HG02588 (cell line): ENCODE data around the gene ALOX5AP.

Experiments
- ATAC-seq: cut with Tn5 transposase; IDR thresholded peaks from one replicate; pipeline ENCODE4 v1.9.1; 2021; ENCODE audit warnings: mild to moderate bottlenecking, moderate library complexity; ENCODE audit not compliant: unreplicated experiment

ALOX5AP gene

GRCh38 chr13:30714629-30715371 lies 20.5 kb upstream of the ALOX5AP start:
- ATAC-seq, result no peak

DNA sequence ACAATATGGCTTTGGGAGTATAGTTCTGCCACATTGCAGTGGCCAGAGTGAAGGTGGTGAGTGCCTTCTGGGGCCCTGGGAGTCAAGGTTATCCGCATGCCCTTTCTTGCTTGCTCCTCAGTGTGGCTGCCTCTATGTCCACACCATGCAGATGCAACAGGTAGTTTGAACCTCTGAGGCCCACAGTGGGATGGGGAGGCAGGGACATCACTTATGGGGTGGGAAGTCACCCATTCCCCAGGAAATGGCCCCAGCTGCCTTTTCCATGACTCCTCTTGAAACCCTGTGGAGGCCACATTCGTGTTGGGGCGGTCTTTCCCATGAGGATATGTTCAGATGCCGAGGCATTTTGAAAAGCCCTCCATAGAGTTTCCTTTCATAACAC lies 20.0 kb upstream of the ALOX5AP start:
- no peak for ATAC-seq

DNA sequence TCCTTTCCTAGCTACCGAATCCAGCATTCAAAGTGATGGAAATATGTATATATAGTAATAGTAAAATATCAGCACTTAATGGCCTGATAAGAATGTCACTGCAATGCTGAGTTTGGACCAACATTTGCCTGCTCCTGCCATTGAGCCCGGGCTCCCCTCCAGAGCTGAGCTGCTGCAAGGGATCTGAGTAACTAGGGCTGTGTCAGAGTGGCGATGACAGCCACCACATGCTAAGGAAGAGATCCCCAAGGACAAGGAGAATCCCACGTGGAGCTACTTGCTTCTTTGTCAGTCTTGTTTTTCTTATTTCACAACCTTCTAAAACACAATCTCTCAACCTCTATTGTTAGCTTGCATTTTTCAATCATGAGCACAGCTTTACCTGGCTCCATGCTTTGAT lies 19.5 kb upstream of the ALOX5AP start:
- no peak for ATAC-seq

DNA sequence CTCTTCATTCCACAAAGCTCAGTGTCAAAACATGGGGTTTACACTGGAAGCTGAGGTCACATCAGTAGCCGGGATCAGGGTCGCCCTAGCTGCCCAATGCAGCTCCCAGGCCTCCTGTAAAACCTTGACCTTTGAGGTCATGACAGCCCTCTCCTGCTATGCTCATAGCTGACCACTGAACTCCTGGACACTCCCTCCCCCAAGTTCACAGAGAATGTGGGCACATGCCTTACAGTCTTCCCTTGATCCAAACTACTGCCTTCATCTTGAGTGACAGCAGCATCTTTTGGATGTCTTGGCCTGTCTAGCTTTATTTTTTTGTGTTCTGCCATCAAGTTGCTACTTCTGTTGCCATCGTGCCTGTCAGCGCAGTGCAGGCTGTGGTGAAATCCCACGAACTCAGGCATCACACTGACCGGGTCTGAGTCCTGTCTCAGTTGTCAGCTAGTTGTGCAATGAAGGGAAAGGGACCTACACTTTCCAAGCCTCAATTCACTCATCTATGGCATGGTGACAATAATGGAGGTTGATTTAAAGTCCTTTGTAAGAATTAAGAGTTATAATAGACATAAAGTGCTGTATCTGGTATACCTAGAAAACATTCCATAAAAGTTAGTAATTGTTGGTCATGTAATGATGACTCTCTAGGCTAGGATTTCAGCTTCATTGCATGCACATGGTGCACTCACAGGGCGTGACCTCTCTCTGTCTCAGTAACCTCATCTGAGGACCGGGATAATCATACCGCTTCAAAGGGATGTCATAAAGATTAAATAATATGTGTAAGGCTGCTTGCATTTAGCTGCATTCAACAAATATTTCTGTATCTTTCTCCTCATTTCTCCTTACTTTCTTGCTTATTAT lies 16.4 kb upstream of the ALOX5AP start:
- ATAC-seq, result no peak

- no peak for ATAC-seq
Measured at GRCh38 chr13:30719525-30719914, 15.8 kb upstream of the ALOX5AP start.

GRCh38 chr13:30720172-30720869 lies 15.0 kb upstream of the ALOX5AP start:
- peak; percentile 61 for ATAC-seq

DNA sequence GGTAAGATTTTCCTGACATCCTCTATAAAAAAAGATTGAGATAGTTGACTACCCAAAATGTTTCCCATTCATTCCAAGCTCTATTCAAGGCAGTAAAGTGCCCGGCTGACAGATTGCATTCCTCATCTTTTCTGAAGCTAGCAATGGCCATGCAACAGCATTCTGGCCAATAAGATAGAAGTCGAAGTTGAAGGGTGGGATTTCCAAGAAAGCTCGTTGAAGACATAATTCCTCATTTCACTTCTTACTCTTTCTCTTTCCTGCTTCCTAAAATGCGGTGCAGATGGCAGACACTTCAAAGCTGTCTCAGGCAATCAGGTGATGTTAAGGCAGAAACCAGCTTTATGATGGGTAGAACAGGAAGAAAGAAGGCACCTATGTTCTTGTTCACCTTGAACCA lies 13.4 kb upstream of the ALOX5AP start:
- ATAC-seq, result no peak

GRCh38 chr13:30722361-30722760 lies 13.0 kb upstream of the ALOX5AP start:
- no peak for ATAC-seq

- no peak for ATAC-seq
Measured at GRCh38 chr13:30724778-30725177, 10.6 kb upstream of the ALOX5AP start.

DNA sequence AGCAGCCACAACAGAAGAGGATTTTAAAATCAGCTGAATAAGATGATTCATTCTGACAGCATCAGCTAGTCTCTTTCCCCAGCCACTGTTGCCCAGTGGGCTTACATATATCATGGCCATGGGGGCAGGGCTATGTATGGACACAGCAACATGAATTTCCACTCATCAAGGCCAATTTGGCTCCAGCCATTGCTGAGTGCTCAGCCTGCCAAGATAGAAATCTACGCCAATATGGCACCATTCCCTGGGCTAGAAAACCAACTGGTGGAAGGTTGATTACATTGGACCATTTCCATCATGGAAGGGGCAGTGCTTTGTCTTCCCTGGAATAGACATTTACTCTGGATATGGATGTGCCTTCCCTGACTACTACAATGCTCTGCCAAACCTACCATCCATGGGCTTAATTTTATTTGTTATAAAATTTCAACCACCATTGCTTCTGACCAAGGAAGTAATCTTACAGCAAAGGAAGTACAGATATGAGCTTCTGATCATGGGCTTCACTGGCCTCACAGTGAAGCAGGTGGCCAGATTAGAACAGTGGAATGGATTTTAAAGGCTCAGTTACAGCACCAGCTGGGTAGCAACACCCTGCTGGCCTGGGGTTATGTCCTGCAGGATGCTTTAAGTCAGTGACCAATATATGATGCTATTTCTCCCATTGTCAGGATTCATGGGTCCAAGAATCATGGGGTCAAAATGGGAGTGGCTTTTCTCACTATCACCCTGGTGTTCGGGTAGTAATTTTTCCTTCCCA lies 9.8 kb upstream of the ALOX5AP start:
- ATAC-seq, result no peak

DNA sequence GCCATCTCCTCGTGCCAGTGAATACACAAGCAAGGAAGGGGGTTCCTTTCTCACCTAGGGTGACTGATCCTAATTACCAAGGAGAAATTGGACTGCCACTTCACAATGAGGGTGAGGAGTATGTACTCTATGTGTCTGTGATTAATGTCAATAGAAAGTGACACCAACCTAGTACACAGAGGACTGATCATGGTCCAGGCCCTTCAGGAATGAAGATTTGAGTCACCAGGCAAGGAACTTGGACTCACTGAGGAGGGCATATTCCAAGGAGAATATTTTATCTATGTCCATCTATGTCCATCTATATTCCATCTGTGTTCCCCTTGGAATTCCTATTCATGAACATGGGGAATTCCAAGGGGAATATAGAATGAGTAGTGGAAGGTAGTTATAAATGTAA lies 9.2 kb upstream of the ALOX5AP start:
- ATAC-seq, result no peak

DNA sequence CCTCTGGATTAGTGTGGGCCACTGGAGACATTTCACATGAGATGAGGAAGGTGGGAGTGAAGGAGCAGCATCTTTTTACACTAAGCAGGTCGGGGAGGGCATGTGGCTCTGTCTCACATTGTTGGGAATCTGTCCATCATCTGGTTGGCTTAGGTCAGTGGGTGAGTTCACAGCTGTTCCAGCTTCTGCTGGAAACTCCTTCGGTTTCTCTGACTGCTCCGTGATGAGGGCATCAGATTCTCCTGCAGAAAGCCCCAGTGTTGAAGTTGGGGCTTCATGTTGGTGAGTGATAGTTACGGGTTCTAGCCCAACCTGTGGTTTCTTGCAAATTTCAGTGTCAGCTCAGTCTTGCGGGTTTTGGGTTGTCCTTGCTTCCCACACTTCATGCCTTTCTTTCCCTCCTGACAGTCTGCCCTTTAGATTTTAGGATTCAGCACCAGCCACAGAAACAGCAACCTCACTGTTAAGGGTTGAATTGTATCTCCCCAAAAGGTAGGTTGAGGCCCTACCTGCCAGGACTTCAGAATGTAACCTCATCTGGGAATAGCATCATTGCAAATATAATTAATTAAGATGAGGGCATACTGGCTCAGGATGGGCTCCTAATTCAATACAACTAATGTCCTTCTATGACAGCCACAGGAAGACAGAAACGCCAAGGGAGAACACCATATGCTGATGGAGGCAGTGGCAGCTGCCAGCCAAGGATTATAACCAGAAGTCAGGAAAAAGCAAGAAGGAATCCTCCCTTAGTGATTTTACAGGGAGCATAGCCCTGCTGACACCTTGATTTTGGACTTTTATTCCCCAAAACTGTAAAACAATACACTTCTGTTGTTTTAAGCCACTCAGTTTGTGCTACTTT lies 7.6 kb upstream of the ALOX5AP start:
- ATAC-seq, result no peak

DNA sequence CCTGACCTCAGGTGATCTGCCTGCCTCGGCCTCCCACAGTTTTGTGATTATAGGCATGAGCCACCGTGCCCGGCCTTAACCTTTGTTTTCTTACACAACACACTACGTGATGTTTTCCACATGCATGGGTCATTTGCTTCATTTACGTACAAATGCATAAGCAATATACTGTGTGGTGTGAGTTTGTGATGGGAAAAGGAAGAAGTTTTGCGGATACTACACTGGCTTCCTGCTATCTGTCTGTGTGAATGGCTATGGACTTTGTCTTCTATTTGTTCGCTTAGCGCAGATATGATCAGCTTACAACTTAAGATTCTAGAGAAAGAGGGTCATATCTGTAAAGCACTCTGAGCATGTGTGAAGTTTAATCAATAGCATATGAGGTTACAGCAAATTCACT lies 5.5 kb upstream of the ALOX5AP start:
- ATAC-seq, result no peak

GRCh38 chr13:30730526-30730925 lies 4.8 kb upstream of the ALOX5AP start:
- ATAC-seq, result no peak

GRCh38 chr13:30731361-30732045 lies 3.8 kb upstream of the ALOX5AP start:
- ATAC-seq, result no peak

- no peak for ATAC-seq
Measured at GRCh38 chr13:30732046-30732390, 3.3 kb upstream of the ALOX5AP start.

GRCh38 chr13:30734439-30734838 lies 904 bp upstream of the ALOX5AP start:
- no peak for ATAC-seq

DNA sequence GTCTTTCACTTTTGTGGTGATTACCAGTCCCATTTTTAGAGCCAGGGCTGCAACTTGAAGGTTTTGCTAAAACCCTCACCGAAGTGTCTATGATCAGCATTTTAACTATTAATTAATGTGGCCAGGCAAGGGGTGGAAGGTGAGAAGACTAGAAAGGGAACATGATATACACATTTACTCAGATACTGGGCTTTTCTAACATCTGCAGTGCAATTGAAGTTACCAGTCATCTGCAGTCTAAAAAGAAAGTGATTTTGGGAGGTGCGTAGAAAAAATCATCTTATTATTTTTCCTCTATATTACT lies 481 bp downstream of the ALOX5AP start:
- ATAC-seq, result no peak

DNA sequence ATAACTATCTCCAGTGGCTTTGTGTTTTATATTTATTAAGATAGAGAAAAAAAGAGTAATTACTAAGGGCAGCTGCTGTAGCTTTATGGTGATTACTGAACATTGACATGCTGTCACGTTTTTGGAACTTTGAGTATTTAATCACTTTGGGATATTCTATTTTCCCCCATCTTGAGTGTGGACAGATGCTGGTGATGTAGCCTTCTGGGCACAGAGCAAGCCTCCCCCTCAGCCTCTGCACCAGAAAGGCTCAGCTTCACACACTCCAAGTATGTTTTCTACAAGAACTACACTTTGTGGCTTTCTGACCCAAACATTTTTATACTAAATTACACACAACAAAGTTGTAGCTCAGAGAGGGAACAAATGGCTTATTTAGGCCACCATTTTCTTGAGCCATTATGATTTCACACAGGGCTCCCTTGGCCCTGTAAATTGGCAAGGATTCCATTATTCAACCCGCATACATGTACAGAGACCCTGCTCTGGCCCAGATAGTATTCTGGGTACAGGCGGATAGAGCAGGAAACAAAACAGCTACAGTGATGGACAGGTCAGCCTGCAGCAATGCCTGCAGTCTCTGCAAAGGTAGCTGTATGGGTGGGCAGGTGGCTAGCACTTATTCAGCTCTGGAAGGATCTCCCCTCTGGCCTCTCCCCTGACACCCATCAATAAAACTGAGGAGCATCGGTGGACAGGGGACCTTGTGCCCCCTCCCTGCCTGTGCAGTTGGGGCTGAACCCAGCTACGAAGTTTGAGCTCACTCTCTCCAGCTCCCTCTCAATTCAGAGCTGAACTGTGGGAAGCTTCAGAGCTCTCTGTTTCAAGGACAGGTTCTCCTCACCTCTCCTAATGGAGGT lies 1.3 kb downstream of the ALOX5AP start:
- no peak for ATAC-seq
